GM12878 (cell line): ENCODE data around the gene SMOC2. TPM values are rescaled to one million over a fixed set of nuclear protein-coding genes. Genes with fewer than 3 reads are reported as not detected.

Source experiments
- ATAC-seq: fragments of 200-7000 bp; cut with Tn5 transposase; 3 replicates; pipeline ENCODE4 v1.9.1; 2020; ENCODE audit warnings: mild to moderate bottlenecking, moderate library complexity
- BruUV-seq: library from RNA; stranded (reverse); fragments of 400-500 nt; replicated peaks from 2 replicates; lab custom pipeline; 2021; lab: Mats Ljungman, UMichigan
- CTCF ChIA-PET: fragments of 300-600 bp; sonication (Branson Sonifier 250); formaldehyde crosslinking; extraction: SDS; loops from one replicate; lab custom pipeline; 2021; ENCODE audit warnings: inconsistent platforms; lab: Yijun Ruan, JAX
- POLR2A ChIA-PET: fragments of 350-600 bp; formaldehyde crosslinking; extraction: SDS; loops from one replicate; lab custom pipeline; 2021; ENCODE audit warnings: inconsistent platforms; lab: Charles Lee
- RAD21 ChIA-PET: fragments of 300-600 bp; sonication (Branson Sonifier 250); formaldehyde crosslinking; loops from one replicate; lab custom pipeline; 2023; ENCODE audit warnings: antibody characterized with exemption; ENCODE audit not compliant: unreplicated experiment; lab: Charles Lee
- SMC1A ChIA-PET: fragments of 300-600 bp; sonication (Branson Sonifier 250); formaldehyde crosslinking; loops from one replicate; lab custom pipeline; 2023; ENCODE audit not compliant: unreplicated experiment, uncharacterized antibody; lab: Charles Lee
- DNase-seq: peaks from one replicate; pipeline ENCODE4 v3.0.0-alpha.2; 2011; ENCODE audit warnings: low read depth, low spot score
- FAIRE-seq: peaks from 3 replicates; lab custom pipeline; 2011; peaks lifted over from hg19 to GRCh38; lab: Jason Lieb, UNC
- H2AFZ ChIP-seq: 2 replicates; pipeline ENCODE4 v1.6.0; 2011; ENCODE audit warnings: low read depth, low read length, control low read depth; ENCODE audit not compliant: control insufficient read depth
- H3K27ac ChIP-seq: 2 replicates; pipeline ENCODE4 v1.5.1; 2011; ENCODE audit warnings: control low read depth; ENCODE audit not compliant: control insufficient read depth, insufficient read depth
- H3K27me3 ChIP-seq, 2 experiments: replicated peaks in 1 of 2; 2 replicates each; pipeline versions ENCODE4 v1.6.0 to v1.6.1; 2011; ENCODE audit warnings: low read length in 1 of 2; ENCODE audit not compliant: control insufficient read depth in 2 of 2, insufficient read depth in 2 of 2
- H3K36me3 ChIP-seq, 2 experiments: 2 replicates each; pipeline ENCODE4 v1.5.1; 2011; ENCODE audit warnings: low read length in 1 of 2; ENCODE audit not compliant: control insufficient read depth in 2 of 2, insufficient read depth in 2 of 2
- H3K4me1 ChIP-seq: 2 replicates; pipeline ENCODE4 v1.6.1; 2011; ENCODE audit warnings: mild to moderate bottlenecking, low read length, moderate library complexity, mixed read lengths; ENCODE audit not compliant: control insufficient read depth, insufficient read depth
- H3K4me2 ChIP-seq: 2 replicates; pipeline ENCODE4 v1.6.0; 2011; ENCODE audit warnings: control low read depth; ENCODE audit not compliant: control insufficient read depth, insufficient read depth
- H3K4me3 ChIP-seq: fragments of 200-600 bp; sonication (generic); 2 replicates; pipeline ENCODE4 v1.5.1; 2016
- H3K79me2 ChIP-seq: 2 replicates; pipeline ENCODE4 v1.6.0; 2011; ENCODE audit warnings: low read length; ENCODE audit not compliant: control insufficient read depth, insufficient read depth
- H3K9ac ChIP-seq: 2 replicates; pipeline ENCODE4 v1.8.0; 2011; ENCODE audit warnings: low read length, control low read depth, mixed read lengths; ENCODE audit not compliant: control insufficient read depth, insufficient read depth
- H3K9me3 ChIP-seq: replicated peaks from 3 replicates; pipeline ENCODE4 v1.5.1; 2011; ENCODE audit warnings: mild to moderate bottlenecking, low read length; ENCODE audit not compliant: control insufficient read depth, insufficient read depth
- H4K20me1 ChIP-seq: 2 replicates; pipeline ENCODE4 v1.6.0; 2011; ENCODE audit not compliant: control insufficient read depth, insufficient read depth
- BACH1 ChIP-seq: fragments of 450-650 bp; IDR thresholded peaks from 2 replicates; pipeline ENCODE4 v1.6.1; 2017; ENCODE audit warnings: mild to moderate bottlenecking, borderline replicate concordance
- CREB1 ChIP-seq: IDR thresholded peaks from 2 replicates; pipeline ENCODE4 v1.6.1; 2012; ENCODE audit warnings: low read depth, mild to moderate bottlenecking, inconsistent platforms
- HDGF ChIP-seq: fragments of 450-650 bp; IDR thresholded peaks from 2 replicates; pipeline ENCODE4 v1.6.1; 2016; ENCODE audit warnings: antibody characterized with exemption
- KAT2A ChIP-seq: conservative IDR thresholded peaks from 2 replicates; pipeline ENCODE4 v1.6.1; 2011; ENCODE audit warnings: low read depth, low read length; ENCODE audit not compliant: control insufficient read depth
- KDM1A ChIP-seq: fragments of 200-600 bp; sonication (generic); IDR thresholded peaks from 2 replicates; pipeline ENCODE4 v1.6.1; 2016; ENCODE audit warnings: borderline replicate concordance
- MTA2 ChIP-seq: fragments of 450-650 bp; IDR thresholded peaks from 2 replicates; pipeline ENCODE4 v1.6.1; 2016; ENCODE audit warnings: low read depth, mild to moderate bottlenecking, moderate library complexity
- MXI1 ChIP-seq: fragments of 150-350 bp; IDR thresholded peaks from 2 replicates; pipeline ENCODE4 v1.6.1; 2011; ENCODE audit warnings: low read depth, mild to moderate bottlenecking, inconsistent platforms, low read length, improper control_type of control experiment
- NFYA ChIP-seq: IDR thresholded peaks from 2 replicates; pipeline ENCODE4 v1.6.1; 2011; ENCODE audit warnings: low read depth, mild to moderate bottlenecking, low read length, improper control_type of control experiment, borderline replicate concordance
- NR2C2 ChIP-seq: IDR thresholded peaks from 2 replicates; pipeline ENCODE4 v1.6.1; 2011; ENCODE audit warnings: borderline replicate concordance, low read depth; ENCODE audit not compliant: control insufficient read depth, insufficient read length
- PAX8 ChIP-seq: fragments of 450-650 bp; IDR thresholded peaks from 2 replicates; pipeline ENCODE4 v1.6.1; 2017; ENCODE audit warnings: mild to moderate bottlenecking, moderate library complexity
- SRF ChIP-seq, 2 experiments: IDR thresholded peaks; 2 replicates each; pipeline ENCODE4 v1.6.1; 2011; ENCODE audit warnings: low read depth in 2 of 2, low read length in 2 of 2, mild to moderate bottlenecking in 1 of 2, moderate library complexity in 1 of 2
- ZBED1 ChIP-seq: IDR thresholded peaks from 2 replicates; pipeline ENCODE4 v1.6.1; 2016; ENCODE audit warnings: borderline replicate concordance
- WGBS: methylation state at CpG from one replicate; pipeline ENCODE4 v1.1.6; 2016; ENCODE audit warnings: low lambda C conversion rate; ENCODE audit not compliant: insufficient replicate concordance, insufficient coverage; ENCODE audit errors: missing lambda C conversion rate; 5-methylcytosine and 5-hydroxymethylcytosine counted together
- in situ Hi-C: fragments of 300-500 bp; cut with MboI; formaldehyde crosslinking; loops from 9 replicates; pipeline ENCODE4 v1.14.3; 2018; ENCODE audit warnings: mixed read lengths
- intact Hi-C: fragments of 100-400 bp; cut with micrococcal nuclease; formaldehyde crosslinking; loops from one replicate; pipeline ENCODE4 v1.14.2; 2022; ENCODE audit not compliant: unreplicated experiment
- polyA plus RNA-seq, 11 experiments: library from polyadenylated mRNA; depleted of rRNA in 4 of 11; unstranded in 6 of 11; stranded (reverse) in 5 of 11; fragments of >200 nt; fragmentation: Nextera tagmentation in 4 of 11; fragmentation: Illumina TruSeq in 1 of 11; extraction: Ambion mirVana in 4 of 11; extraction: Trizol in 1 of 11; gene quantifications; 1 replicate in 1 of 11; 2 replicates in 10 of 11; pipeline versions ENCODE4 v1.2.1 to v1.2.3, GENCODE V29; 2011 to 2016; ENCODE audit warnings: inconsistent platforms in 2 of 11, missing spikeins in 2 of 11, low read depth in 1 of 11
- total RNA-seq, 4 experiments: library from RNA; depleted of rRNA in 3 of 4; stranded (reverse); fragments of >200 nt in 3 of 4; fragmentation: Illumina TruSeq in 1 of 4; extraction: Trizol in 1 of 4; gene quantifications; 2 replicates each; pipeline versions ENCODE4 v1.2.1 to v1.2.3, GENCODE V29; 2013 to 2021
- TF ChIP-seq, protein P1 (sequence below): fragments of 450-650 bp; IDR thresholded peaks from 2 replicates; pipeline ENCODE4 v1.6.1; 2016; ENCODE audit warnings: mild to moderate bottlenecking, moderate library complexity, borderline replicate concordance
- TF ChIP-seq, protein P2 (sequence below): fragments of 450-650 bp; IDR thresholded peaks from 2 replicates; pipeline ENCODE4 v1.6.1; 2017; ENCODE audit warnings: low read depth, mild to moderate bottlenecking, moderate library complexity
- TF ChIP-seq, protein P3 (sequence below): fragments of 450-650 bp; IDR thresholded peaks from 2 replicates; pipeline ENCODE4 v1.6.1; 2017; ENCODE audit warnings: mild to moderate bottlenecking
- TF ChIP-seq, protein P4 (sequence below), 3 experiments: IDR thresholded peaks in 2 of 3; conservative IDR thresholded peaks in 1 of 3; 2 replicates each; pipeline ENCODE4 v1.5.1; 2011; ENCODE audit warnings: low read depth in 3 of 3, low read length in 3 of 3, mild to moderate bottlenecking in 3 of 3, control low read depth in 2 of 3, moderate library complexity in 2 of 3, inconsistent platforms in 1 of 3, mixed read lengths in 1 of 3; ENCODE audit not compliant: control insufficient read depth in 2 of 3, insufficient read depth in 1 of 3; ENCODE audit errors: extremely low read depth in 1 of 3

SMOC2 gene
- total and polyA plus RNA-seq, 10 of the 15 experiments (the other 5 are each of a cell fraction or from before 2014, with no cell fraction given): 0.10 to 0.12 TPM; not detected in 8

DNA sequence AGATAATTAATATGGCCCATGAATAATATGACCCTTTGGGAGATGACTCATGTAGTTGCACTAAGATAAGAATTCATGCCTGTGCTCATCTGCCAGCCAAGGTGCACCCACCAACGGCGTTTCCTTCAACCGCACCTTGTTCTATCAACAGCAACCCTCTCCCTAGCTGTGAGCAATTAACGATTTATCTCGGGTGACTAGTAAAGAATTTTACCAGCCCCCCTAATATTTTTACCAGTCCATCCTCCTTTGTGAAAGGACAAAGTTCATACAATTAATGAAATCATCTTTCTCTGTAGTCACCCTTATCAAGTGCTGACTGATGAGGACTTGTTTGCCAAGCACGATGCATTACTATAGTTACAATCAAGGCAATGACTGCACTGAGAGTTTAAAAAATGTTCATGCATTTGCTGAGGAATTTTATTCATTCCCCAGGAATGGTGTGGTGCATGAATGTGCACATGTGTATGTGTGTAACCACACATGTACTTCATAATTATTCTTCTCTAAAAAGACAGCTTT lies 118.7 kb downstream of the SMOC2 start:
- ChIA-PET POLR2A (no interaction called here), SMC1A (no interaction called here), RAD21 (no interaction called here), CTCF (no interaction called here)
- DNase-seq (no peak), FAIRE-seq (no peak), ATAC-seq (no peak)
- BruUV-seq: no TSS peak
- no peaks in the 10 kb centered on the region for H4K20me1 ChIP-seq
- H3K4me1 ChIP-seq: no peaks in the 10 kb centered on the region
- no peak overlapping the region for H3K4me2 ChIP-seq
- intact Hi-C loops (no loop called here), in situ Hi-C loops (no loop called here)
- H3K9me3 ChIP-seq: no peaks in the 10 kb centered on the region
- no peaks in the 10 kb centered on the region for H3K79me2 ChIP-seq
- no peaks in the 10 kb centered on the region for H3K36me3 ChIP-seq
- H3K27ac ChIP-seq: no peak overlapping the region
- H2AFZ ChIP-seq: no peak overlapping the region
- H3K9ac ChIP-seq: no peak overlapping the region
- 51% methylated on average over 6 of the region's 6 CpGs for WGBS
- no peak overlapping the region for H3K4me3 ChIP-seq
- no peaks in the 10 kb centered on the region for H3K27me3 ChIP-seq
- TF ChIP-seq HDGF (no peak), NFYA (no peak), KAT2A (no peak), SRF (IDR thresholded peaks at IDR 0.05; ENCODE audit: low read depth in 2 of 2, low read length in 2 of 2) (no peak), ZBED1 (no peak), NR2C2 (no peak), BACH1 (no peak), MTA2 (no peak), PAX8 (no peak), CREB1 (no peak), KDM1A (no peak), MXI1 (no peak)
- TF ChIP-seq, protein P1, sequence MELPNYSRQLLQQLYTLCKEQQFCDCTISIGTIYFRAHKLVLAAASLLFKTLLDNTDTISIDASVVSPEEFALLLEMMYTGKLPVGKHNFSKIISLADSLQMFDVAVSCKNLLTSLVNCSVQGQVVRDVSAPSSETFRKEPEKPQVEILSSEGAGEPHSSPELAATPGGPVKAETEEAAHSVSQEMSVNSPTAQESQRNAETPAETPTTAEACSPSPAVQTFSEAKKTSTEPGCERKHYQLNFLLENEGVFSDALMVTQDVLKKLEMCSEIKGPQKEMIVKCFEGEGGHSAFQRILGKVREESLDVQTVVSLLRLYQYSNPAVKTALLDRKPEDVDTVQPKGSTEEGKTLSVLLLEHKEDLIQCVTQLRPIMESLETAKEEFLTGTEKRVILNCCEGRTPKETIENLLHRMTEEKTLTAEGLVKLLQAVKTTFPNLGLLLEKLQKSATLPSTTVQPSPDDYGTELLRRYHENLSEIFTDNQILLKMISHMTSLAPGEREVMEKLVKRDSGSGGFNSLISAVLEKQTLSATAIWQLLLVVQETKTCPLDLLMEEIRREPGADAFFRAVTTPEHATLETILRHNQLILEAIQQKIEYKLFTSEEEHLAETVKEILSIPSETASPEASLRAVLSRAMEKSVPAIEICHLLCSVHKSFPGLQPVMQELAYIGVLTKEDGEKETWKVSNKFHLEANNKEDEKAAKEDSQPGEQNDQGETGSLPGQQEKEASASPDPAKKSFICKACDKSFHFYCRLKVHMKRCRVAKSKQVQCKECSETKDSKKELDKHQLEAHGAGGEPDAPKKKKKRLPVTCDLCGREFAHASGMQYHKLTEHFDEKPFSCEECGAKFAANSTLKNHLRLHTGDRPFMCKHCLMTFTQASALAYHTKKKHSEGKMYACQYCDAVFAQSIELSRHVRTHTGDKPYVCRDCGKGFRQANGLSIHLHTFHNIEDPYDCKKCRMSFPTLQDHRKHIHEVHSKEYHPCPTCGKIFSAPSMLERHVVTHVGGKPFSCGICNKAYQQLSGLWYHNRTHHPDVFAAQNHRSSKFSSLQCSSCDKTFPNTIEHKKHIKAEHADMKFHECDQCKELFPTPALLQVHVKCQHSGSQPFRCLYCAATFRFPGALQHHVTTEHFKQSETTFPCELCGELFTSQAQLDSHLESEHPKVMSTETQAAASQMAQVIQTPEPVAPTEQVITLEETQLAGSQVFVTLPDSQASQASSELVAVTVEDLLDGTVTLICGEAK: no peak
- TF ChIP-seq, protein P2, sequence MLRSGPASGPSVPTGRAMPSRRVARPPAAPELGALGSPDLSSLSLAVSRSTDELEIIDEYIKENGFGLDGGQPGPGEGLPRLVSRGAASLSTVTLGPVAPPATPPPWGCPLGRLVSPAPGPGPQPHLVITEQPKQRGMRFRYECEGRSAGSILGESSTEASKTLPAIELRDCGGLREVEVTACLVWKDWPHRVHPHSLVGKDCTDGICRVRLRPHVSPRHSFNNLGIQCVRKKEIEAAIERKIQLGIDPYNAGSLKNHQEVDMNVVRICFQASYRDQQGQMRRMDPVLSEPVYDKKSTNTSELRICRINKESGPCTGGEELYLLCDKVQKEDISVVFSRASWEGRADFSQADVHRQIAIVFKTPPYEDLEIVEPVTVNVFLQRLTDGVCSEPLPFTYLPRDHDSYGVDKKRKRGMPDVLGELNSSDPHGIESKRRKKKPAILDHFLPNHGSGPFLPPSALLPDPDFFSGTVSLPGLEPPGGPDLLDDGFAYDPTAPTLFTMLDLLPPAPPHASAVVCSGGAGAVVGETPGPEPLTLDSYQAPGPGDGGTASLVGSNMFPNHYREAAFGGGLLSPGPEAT: no peak
- TF ChIP-seq, protein P3, sequence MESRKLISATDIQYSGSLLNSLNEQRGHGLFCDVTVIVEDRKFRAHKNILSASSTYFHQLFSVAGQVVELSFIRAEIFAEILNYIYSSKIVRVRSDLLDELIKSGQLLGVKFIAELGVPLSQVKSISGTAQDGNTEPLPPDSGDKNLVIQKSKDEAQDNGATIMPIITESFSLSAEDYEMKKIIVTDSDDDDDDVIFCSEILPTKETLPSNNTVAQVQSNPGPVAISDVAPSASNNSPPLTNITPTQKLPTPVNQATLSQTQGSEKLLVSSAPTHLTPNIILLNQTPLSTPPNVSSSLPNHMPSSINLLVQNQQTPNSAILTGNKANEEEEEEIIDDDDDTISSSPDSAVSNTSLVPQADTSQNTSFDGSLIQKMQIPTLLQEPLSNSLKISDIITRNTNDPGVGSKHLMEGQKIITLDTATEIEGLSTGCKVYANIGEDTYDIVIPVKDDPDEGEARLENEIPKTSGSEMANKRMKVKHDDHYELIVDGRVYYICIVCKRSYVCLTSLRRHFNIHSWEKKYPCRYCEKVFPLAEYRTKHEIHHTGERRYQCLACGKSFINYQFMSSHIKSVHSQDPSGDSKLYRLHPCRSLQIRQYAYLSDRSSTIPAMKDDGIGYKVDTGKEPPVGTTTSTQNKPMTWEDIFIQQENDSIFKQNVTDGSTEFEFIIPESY: no peak
- TF ChIP-seq, protein P4, sequence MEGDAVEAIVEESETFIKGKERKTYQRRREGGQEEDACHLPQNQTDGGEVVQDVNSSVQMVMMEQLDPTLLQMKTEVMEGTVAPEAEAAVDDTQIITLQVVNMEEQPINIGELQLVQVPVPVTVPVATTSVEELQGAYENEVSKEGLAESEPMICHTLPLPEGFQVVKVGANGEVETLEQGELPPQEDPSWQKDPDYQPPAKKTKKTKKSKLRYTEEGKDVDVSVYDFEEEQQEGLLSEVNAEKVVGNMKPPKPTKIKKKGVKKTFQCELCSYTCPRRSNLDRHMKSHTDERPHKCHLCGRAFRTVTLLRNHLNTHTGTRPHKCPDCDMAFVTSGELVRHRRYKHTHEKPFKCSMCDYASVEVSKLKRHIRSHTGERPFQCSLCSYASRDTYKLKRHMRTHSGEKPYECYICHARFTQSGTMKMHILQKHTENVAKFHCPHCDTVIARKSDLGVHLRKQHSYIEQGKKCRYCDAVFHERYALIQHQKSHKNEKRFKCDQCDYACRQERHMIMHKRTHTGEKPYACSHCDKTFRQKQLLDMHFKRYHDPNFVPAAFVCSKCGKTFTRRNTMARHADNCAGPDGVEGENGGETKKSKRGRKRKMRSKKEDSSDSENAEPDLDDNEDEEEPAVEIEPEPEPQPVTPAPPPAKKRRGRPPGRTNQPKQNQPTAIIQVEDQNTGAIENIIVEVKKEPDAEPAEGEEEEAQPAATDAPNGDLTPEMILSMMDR (IDR thresholded peaks at IDR 0.05 in 2 of 3, conservative IDR thresholded peaks at IDR 0.05 in 1 of 3; ENCODE audit: control insufficient read depth in 2 of 3, extremely low read depth in 1 of 3, insufficient read depth in 1 of 3, low read depth in 3 of 3, low read length in 3 of 3): no peak
